Measurements from ENCODE around the gene FAF2.

FAF2 gene

GRCh38 chr5:176469296-176469695 lies 21.1 kb downstream of the FAF2 start:
- no peak overlapping the region for H3K27ac ChIP-seq
- H3K27me3 ChIP-seq: no peaks in the 10 kb centered on the region
- peaks cover 17 to 19% of the 10 kb centered on the region in 2 experiments for H3K4me1 ChIP-seq (ENCODE audit: control insufficient read depth in 1 of 2, insufficient read depth in 1 of 2, low read depth in 1 of 2, low read length in 1 of 2)
- no peak for TF ChIP-seq CTCF (IDR thresholded peaks at IDR 0.05)
- H3K4me3 ChIP-seq (ENCODE audit: low read depth in 1 of 2, low read length in 1 of 2): no peak overlapping the region
- H3K36me3 ChIP-seq: peaks cover 17% of the 10 kb centered on the region
- H3K9me3 ChIP-seq: no peaks in the 10 kb centered on the region

DNA sequence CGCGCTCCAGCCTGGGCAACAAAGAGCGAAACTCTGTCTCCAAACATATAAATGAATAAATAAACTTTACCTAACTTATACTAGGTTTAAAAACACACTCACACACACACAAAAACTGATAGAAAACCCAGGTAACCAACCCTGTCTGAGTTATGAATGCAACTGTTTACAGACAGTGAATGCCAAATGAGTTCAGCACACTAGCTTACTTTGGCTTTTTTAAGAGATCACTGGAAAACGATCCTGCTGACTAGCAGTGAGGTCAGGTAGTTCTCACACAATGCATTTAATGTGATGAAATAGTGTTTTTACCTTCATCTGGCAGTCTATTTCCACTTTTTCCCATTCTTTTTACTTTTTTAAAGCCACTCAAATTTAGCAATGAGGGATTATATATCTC lies 22.4 kb downstream of the FAF2 start:
- no peak overlapping the region for H3K4me3 ChIP-seq (ENCODE audit: low read depth in 1 of 2, low read length in 1 of 2)
- H3K9me3 ChIP-seq: no peaks in the 10 kb centered on the region
- peaks cover 14% of the 10 kb centered on the region for H3K36me3 ChIP-seq
- no peak for TF ChIP-seq CTCF (IDR thresholded peaks at IDR 0.05)
- no peaks in the 10 kb centered on the region for H3K27me3 ChIP-seq
- H3K4me1 ChIP-seq (ENCODE audit: control insufficient read depth in 1 of 2, insufficient read depth in 1 of 2, low read depth in 1 of 2, low read length in 1 of 2): peaks cover 17 to 19% of the 10 kb centered on the region in 2 experiments
- no peak overlapping the region for H3K27ac ChIP-seq

DNA sequence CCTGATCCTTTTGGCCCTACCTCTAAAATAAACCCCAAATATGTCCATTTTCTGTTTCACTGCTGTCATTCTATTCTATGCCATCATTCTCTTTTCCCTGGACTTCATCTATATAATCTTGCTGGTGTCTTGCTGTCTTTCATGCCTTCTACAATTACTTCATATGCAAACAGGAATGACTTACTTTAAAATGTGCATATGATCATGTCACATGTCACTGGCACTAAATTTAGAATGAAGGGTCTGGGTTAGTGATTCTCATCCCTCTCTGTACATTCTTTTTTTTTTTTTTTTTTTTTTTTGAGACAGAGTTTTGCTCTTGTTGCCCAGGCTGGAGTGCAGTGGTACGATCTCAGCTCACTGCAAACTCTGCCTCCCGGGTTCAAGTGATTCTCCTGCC lies 22.9 kb downstream of the FAF2 start:
- Histone ChIP-seq H3K4me3 (ENCODE audit: low read depth in 1 of 2, low read length in 1 of 2) (no peak overlapping the region), H3K27me3 (no peaks in the 10 kb centered on the region), H3K4me1 (ENCODE audit: control insufficient read depth in 1 of 2, insufficient read depth in 1 of 2, low read depth in 1 of 2, low read length in 1 of 2) (peaks cover 15 to 16% of the 10 kb centered on the region in 2 experiments), H3K27ac (no peak overlapping the region), H3K36me3 (peaks cover 9% of the 10 kb centered on the region), H3K9me3 (no peaks in the 10 kb centered on the region)
- no peak for TF ChIP-seq CTCF (IDR thresholded peaks at IDR 0.05)

DNA sequence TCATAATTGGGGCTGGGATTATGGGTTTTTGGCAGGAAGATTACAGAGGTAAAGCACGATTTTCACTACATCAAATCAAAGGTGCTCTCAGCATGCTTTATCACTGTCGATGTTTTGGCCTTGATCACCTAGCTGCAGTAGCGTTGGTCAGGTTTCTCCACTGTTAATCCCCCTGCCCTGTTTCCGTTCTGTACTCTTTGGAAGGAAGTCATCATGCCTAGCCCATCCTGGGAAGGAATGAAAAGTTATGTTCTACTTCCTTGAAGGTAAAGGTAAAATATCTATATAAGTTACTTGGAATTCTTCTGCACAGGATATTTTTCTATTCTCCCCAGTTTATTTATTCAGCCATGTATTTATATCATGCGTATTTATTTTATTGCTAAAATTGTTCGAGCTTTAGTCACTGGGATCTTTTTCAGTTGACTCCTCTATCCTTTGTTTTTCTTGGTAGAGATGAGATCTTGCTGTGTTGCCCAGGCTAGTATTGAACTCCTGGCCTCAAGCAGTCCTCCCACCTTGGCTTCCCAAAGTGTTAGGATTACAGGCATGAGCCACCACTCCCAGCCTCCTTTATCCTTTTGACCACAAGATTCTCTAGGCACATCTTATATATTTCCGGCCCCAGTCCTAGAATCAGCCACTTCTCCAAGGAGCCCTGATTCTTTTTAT lies 25.3 kb downstream of the FAF2 start:
- Histone ChIP-seq H3K36me3 (peaks cover 9% of the 10 kb centered on the region), H3K9me3 (no peaks in the 10 kb centered on the region), H3K4me3 (ENCODE audit: low read depth in 1 of 2, low read length in 1 of 2) (no peak overlapping the region), H3K27ac (no peak overlapping the region), H3K27me3 (no peaks in the 10 kb centered on the region), H3K4me1 (ENCODE audit: control insufficient read depth in 1 of 2, insufficient read depth in 1 of 2, low read depth in 1 of 2, low read length in 1 of 2) (no peaks in the 10 kb centered on the region)
- TF ChIP-seq CTCF (IDR thresholded peaks at IDR 0.05): no peak

- Histone ChIP-seq H3K27me3 (no peaks in the 10 kb centered on the region), H3K36me3 (peaks cover 12% of the 10 kb centered on the region)
Observed at GRCh38 chr5:176474476-176474875, 26.3 kb downstream of the FAF2 start.

More at GRCh38 chr5:176474476-176474875, 26.3 kb downstream of the FAF2 start:
- no peak overlapping the region for H3K4me3 ChIP-seq (ENCODE audit: low read depth in 1 of 2, low read length in 1 of 2)
- no peak overlapping the region for H3K27ac ChIP-seq
- no peaks in the 10 kb centered on the region for H3K4me1 ChIP-seq (ENCODE audit: control insufficient read depth in 1 of 2, insufficient read depth in 1 of 2, low read depth in 1 of 2, low read length in 1 of 2)
- H3K9me3 ChIP-seq: no peaks in the 10 kb centered on the region
- no peak for TF ChIP-seq CTCF (IDR thresholded peaks at IDR 0.05)
